Gastroesophageal sphincter (tissue), 4 donors: ENCODE measurements around the gene HBS1L. TPM values are rescaled to one million over a fixed set of nuclear protein-coding genes. Genes with fewer than 3 reads are reported as not detected.

Experiments used
- ATAC-seq: fragments of 150-250 bp; one replicate; pipeline ENCODE4 v1.9.1; 2016; ENCODE audit warnings: mild to moderate bottlenecking, moderate library complexity
- H3K27ac ChIP-seq, 4 donors: fragments of 200-600 bp; sonication (generic) in 3 of 4; 1 replicate in 3 of 4; 2 replicates in 1 of 4; pipeline ENCODE4 v1.5.1; 2016 to 2019
- H3K27me3 ChIP-seq: fragments of 200-600 bp; sonication (generic); one replicate; pipeline ENCODE4 v1.5.1; 2019
- H3K36me3 ChIP-seq, 2 donors: fragments of 200-600 bp; sonication (generic); one replicate each; pipeline ENCODE4 v1.5.1; 2019; ENCODE audit warnings: control low read depth in 1 of 2
- H3K4me1 ChIP-seq, 3 donors: fragments of 200-600 bp; sonication (generic); 1 replicate in 2 of 3; 2 replicates in 1 of 3; pipeline ENCODE4 v1.5.1; 2016 to 2019; ENCODE audit warnings: control low read depth in 2 of 3
- H3K4me3 ChIP-seq, 2 donors: fragments of 200-600 bp; sonication (generic); one replicate each; pipeline ENCODE4 v1.5.1; 2019; ENCODE audit warnings: mild to moderate bottlenecking in 1 of 2, moderate library complexity in 1 of 2
- H3K9me3 ChIP-seq, 3 donors: fragments of 200-600 bp; sonication (generic); one replicate each; pipeline ENCODE4 v1.5.1; 2017 to 2019; ENCODE audit warnings: control low read depth in 2 of 3
- CTCF ChIP-seq, 4 experiments: fragments of 200-600 bp in 2 of 4; fragments of 450-650 bp in 2 of 4; sonication (generic) in 1 of 4; IDR thresholded peaks; one replicate each; pipeline ENCODE4 v1.5.1; 2017 to 2019; ENCODE audit warnings: antibody characterized with exemption in 4 of 4, mild to moderate bottlenecking in 2 of 4, moderate library complexity in 2 of 4
- EP300 ChIP-seq: sonication (generic); formaldehyde crosslinking; IDR thresholded peaks from one replicate; pipeline ENCODE4 v1.6.1; 2017; ENCODE audit warnings: antibody characterized with exemption, mild to moderate bottlenecking
- POLR2A ChIP-seq, 2 donors: fragments of 450-650 bp; IDR thresholded peaks; one replicate each; pipeline ENCODE4 v1.6.1; 2017; ENCODE audit warnings: antibody characterized with exemption in 2 of 2, mild to moderate bottlenecking in 2 of 2, moderate library complexity in 1 of 2
- POLR2AphosphoS5 ChIP-seq: sonication (generic); formaldehyde crosslinking; IDR thresholded peaks from one replicate; pipeline ENCODE4 v1.6.1; 2017; ENCODE audit warnings: antibody characterized with exemption
- WGBS, 2 donors: methylation state at CpG; one replicate each; pipeline ENCODE4 v1.1.5; 2018; ENCODE audit warnings: low coverage in 1 of 2; 5-methylcytosine and 5-hydroxymethylcytosine counted together
- total RNA-seq, 4 donors: library from RNA; depleted of rRNA; stranded (reverse); fragments of >200 nt; gene quantifications; one replicate each; pipeline ENCODE4 v1.1.0, GENCODE V29; 2016

Gene HBS1L
- total RNA-seq, 4 donors from 2014 or later, result 56.5 to 159 (median 67.6) TPM

- Histone ChIP-seq H3K4me1 (no peaks in the 10 kb centered on the region), H3K9me3 (no peaks in the 10 kb centered on the region), H3K27ac (no peak overlapping the region), H3K36me3 (peaks cover 0 to 64% of the 10 kb centered on the region in 2 donors), H3K27me3 (no peaks in the 10 kb centered on the region), H3K4me3 (no peak overlapping the region)
- WGBS, 2 donors, result 89 to 97% methylated on average over 4 to 8 of the region's 9 CpGs
- ATAC-seq, result no peak
- TF ChIP-seq EP300 (no peak), POLR2AphosphoS5 (no peak), POLR2A (IDR thresholded peaks at IDR 0.05) (no peak), CTCF (IDR thresholded peaks at IDR 0.05) (no peak)
Measured at GRCh38 chr6:134997133-134997995, 57.3 kb downstream of the HBS1L start.

GRCh38 chr6:134995536-134995935, 59.1 kb downstream of the HBS1L start:
- 89 to 92% methylated on average over 1 of the region's 1 CpG for WGBS, 2 donors

GRCh38 chr6:134994431-134994830, 60.2 kb downstream of the HBS1L start:
- Histone ChIP-seq H3K36me3 (peaks cover 0 to 73% of the 10 kb centered on the region in 2 donors), H3K4me3 (no peak overlapping the region), H3K27ac (no peak overlapping the region), H3K4me1 (no peaks in the 10 kb centered on the region), H3K9me3 (no peaks in the 10 kb centered on the region), H3K27me3 (no peaks in the 10 kb centered on the region)
- TF ChIP-seq POLR2AphosphoS5 (no peak), CTCF (IDR thresholded peaks at IDR 0.05) (no peak)
- ATAC-seq, result no peak

More at GRCh38 chr6:134995536-134995935, 59.1 kb downstream of the HBS1L start:
- H3K4me3 ChIP-seq, result no peak overlapping the region
- H3K4me1 ChIP-seq, result no peaks in the 10 kb centered on the region
- peaks cover 0 to 72% of the 10 kb centered on the region in 2 donors for H3K36me3 ChIP-seq
- TF ChIP-seq EP300 (no peak), CTCF (IDR thresholded peaks at IDR 0.05) (no peak), POLR2A (IDR thresholded peaks at IDR 0.05) (no peak), POLR2AphosphoS5 (no peak)
- no peaks in the 10 kb centered on the region for H3K27me3 ChIP-seq
- H3K27ac ChIP-seq, result no peak overlapping the region
- no peaks in the 10 kb centered on the region for H3K9me3 ChIP-seq
- no peak for ATAC-seq

GRCh38 chr6:134992155-134992554, 62.5 kb downstream of the HBS1L start:
- H3K4me1 ChIP-seq, result no peaks in the 10 kb centered on the region
- no peak for ATAC-seq
- 92 to 98% methylated on average over 5 to 6 of the region's 6 CpGs for WGBS, 2 donors

More at GRCh38 chr6:134992155-134992554, 62.5 kb downstream of the HBS1L start:
- Histone ChIP-seq H3K4me3 (no peak overlapping the region), H3K9me3 (no peaks in the 10 kb centered on the region), H3K27me3 (no peaks in the 10 kb centered on the region), H3K36me3 (peaks cover 0 to 82% of the 10 kb centered on the region in 2 donors), H3K27ac (no peak overlapping the region)
- TF ChIP-seq EP300, result no peak
- TF ChIP-seq CTCF (IDR thresholded peaks at IDR 0.05), result no peak
- no peak for TF ChIP-seq POLR2AphosphoS5
